GM12892 (cell line): Measurements from ENCODE around the gene UPF3A.

ENCODE experiments used
- POLR2A ChIP-seq: IDR thresholded peaks from 2 replicates; pipeline ENCODE4 v1.6.1; 2011; ENCODE audit warnings: low read depth, low read length, control low read depth
- POLR2AphosphoS5 ChIP-seq: IDR thresholded peaks from 2 replicates; pipeline ENCODE4 v1.6.1; 2011; ENCODE audit warnings: low read depth, low read length, control low read depth
- TAF1 ChIP-seq: IDR thresholded peaks from 2 replicates; pipeline ENCODE4 v1.6.1; 2011; ENCODE audit warnings: low read depth, mild to moderate bottlenecking, control low read depth, low read length, borderline replicate concordance

GRCh38 chr13:114296902-114297301 is 15.5 kb downstream of the UPF3A start:
- no peak for TF ChIP-seq POLR2A
- TF ChIP-seq POLR2AphosphoS5 = no peak
- no peak for TF ChIP-seq TAF1
